GM12801 (cell line): Measurements from ENCODE around the gene RGPD8.

Source experiments
- TF ChIP-seq, protein P1 (sequence below): IDR thresholded peaks from one replicate; pipeline ENCODE4 v1.5.1; 2011; ENCODE audit warnings: control low read depth; ENCODE audit not compliant: insufficient read length; ENCODE audit errors: extremely low read depth

Gene RGPD8

DNA sequence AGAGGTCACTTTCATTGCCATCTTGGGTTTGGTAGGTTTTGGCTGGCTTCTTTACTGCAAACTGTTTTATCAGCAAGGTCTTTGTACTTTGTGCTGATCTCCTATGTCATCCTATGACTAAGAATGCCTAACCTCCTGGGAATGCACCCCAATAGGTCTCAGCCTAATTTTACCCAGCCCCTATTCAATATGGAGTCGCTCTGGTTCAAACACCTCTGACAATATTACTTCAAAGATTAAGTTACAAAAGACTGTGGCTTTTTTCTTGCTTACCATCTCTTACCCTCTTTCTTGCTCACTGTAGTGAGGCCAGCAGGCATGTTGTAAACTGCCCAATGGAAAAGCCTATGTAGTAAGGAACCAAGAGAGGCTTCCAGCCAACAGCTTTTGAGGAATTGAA, 17.9 kb upstream of the RGPD8 start:
- TF ChIP-seq, protein P1, sequence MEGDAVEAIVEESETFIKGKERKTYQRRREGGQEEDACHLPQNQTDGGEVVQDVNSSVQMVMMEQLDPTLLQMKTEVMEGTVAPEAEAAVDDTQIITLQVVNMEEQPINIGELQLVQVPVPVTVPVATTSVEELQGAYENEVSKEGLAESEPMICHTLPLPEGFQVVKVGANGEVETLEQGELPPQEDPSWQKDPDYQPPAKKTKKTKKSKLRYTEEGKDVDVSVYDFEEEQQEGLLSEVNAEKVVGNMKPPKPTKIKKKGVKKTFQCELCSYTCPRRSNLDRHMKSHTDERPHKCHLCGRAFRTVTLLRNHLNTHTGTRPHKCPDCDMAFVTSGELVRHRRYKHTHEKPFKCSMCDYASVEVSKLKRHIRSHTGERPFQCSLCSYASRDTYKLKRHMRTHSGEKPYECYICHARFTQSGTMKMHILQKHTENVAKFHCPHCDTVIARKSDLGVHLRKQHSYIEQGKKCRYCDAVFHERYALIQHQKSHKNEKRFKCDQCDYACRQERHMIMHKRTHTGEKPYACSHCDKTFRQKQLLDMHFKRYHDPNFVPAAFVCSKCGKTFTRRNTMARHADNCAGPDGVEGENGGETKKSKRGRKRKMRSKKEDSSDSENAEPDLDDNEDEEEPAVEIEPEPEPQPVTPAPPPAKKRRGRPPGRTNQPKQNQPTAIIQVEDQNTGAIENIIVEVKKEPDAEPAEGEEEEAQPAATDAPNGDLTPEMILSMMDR: no peak

DNA sequence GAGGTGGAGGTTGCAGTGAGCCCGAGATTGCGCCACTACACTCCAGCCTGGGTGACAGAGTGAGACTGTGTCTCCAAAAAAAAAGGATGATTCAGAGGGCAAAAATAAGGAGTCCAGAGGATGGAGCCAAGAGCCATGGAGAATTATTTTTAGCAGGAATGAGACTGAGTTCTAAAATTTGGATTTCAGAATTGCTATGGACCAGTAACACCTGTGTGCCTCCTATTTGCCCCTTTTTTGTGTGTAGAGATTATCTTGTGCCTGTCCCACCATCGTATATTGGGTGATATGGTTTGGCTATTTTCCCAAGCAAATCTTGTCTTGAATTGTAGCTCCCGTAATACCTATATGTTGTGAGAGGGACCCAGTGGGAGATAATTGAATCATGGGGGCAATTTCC, 16.4 kb upstream of the RGPD8 start:
- TF ChIP-seq, protein P1: no peak

DNA sequence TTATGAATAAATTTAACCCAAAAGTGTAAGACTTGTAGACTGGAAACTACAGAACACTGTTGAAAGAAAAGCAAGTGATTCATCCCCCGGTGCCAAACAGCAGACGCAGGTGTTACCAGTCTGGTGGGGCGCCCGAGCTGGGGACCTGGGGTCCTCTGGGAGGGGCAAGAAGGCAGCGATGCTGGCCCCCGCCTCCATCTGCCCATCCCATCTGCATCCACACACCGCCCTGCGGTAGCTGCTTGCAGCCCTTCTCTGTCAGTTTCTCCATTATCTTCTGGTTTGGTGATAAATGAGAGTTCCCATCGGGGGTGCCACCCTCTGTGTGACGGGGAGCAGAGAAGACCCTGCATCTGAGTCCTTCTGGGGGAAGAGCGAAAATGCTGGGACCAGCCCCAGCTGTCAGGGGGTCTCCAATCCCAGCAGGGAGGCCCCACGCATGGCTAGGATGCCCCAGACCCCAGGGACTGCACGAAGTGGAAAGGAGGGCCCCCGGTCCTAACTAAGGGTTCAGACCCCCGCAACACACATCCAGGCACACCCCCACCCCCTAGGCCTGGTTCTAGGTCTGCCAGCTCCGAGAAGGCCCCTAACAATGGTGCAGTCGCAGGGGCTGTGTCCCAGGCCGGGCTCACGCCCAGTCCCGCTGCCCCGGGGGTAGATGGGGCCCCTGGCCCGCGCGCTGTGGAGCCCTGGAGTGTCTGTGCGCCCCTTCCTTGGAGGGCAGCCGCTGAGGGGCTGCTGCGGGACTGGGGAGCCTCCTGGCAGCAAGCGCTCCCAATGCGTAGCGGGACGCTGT, 686 bp upstream of the RGPD8 start:
- TF ChIP-seq, protein P1: no peak

DNA sequence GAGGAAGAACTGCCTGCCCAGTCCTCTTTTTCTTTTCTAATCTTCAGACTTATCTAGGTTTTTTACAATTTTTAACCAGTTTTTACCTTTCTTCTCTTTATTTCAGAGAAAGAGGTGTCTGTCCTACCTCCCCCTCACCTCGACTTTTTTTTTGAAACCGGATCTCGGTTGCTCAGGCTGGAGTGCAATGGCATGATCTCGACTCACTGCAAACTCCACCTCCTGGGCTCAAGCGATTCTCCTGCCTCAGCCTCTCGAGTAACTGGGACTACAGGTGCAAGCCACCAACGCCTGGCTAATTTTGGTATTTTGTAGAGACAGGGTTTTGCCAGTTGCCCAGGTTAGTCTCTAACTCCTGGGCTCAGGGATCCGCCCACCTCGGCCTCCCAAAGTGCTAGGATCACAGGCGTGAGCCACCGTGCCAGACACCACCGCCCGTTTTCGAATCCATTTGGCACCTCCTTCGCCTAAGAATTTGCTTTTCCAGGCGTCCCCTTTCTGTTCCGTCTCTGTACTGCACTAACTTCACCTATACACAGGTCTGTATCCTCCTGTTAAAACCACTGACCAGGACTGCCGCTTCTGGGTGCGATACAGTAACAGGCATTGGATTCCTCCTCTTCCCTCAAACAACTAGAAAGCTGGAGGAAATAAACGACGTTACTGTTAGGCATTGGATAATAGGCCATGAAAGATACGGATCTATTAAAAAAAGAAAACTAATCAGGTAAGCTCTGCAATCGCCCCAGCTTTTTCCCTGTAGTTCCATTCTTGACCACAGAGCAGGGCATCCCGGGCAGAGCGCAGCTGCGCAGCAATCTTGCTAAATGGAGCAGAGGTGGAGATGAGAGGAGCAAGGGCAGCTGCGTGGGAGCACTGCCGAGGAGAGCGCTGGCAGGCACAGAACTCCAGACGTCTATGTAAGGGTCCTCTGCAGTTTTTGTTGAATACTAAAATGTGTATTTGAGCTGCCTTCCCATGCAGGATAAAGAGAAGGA, 88.1 kb downstream of the RGPD8 start:
- TF ChIP-seq, protein P1: no peak

DNA sequence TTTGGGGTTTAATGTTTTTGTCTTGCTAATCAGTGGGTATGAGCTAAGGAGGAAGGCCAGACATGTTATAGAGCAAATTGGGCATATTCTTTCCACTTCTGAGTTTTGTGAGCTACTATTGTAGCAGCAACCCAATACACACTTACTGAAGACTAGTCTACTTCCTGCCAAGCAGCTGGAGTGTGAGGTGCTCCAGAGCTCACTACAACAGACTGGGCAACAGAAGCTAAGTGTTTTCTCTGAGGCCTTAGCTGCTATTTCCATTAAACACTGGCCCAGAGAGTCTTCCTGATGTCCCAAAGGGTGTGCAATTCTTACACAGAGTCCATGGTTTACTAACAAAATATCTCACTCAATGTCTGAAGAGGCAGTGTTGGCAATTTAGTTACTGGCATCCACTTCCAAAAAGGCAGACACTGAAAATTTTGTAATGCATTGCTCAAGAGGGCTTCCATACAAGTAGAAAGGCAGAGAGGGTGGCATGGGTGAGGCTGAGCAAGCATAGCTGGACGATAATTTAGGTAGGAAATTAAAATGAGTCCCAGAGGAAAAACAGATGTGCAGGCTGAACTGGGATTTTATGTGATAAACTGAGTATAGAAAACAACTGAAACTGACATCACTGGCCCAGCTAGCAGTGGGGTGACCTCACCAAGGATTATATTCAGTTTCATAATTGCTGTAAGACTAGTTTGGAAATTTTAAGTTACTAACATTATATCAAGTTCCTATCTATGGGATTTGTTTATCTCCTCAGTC, 89.4 kb downstream of the RGPD8 start:
- TF ChIP-seq, protein P1: no peak

DNA sequence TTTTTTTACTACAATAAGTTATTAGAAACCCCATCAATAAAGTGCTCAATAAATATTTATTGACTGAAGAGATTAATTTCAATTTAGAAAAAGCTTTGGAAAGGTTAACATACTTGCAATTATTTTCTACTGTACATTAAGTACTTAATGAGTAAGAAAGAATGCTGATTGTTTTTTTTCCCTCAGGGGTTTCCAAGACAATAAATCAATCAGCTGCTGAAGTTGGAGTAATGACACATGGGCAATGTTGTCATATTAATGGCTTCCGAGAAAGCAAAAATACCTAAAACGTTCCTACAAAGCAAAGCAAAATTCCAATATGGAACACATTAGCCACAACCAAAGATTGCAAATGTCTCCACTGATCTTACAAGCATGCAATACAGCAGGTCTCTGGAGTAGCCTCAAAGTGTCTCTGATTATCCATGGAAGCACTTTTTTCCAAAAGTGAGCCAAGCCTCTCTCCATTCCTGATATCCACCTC, 91.3 kb downstream of the RGPD8 start:
- TF ChIP-seq, protein P1: no peak
